Astrocyte of the cerebellum (primary cell): ENCODE data around the gene UMAD1.

Experiments
- DNase-seq: peaks from one replicate; pipeline ENCODE4 v3.0.0-alpha.2; 2011; ENCODE audit warnings: low read depth
- H3K4me3 ChIP-seq: 2 replicates; pipeline ENCODE4 v1.5.1; 2011; ENCODE audit warnings: mild to moderate bottlenecking, low read depth, low read length, moderate library complexity
- CTCF ChIP-seq: IDR thresholded peaks from 2 replicates; pipeline ENCODE4 v1.5.1; 2012; ENCODE audit warnings: low read length, low read depth, moderate library complexity, mild to moderate bottlenecking; ENCODE audit errors: missing control alignments
- in situ Hi-C: cut with HindIII; loops from 2 replicates; pipeline ENCODE4 v1.10.0; 2017; ENCODE audit warnings: low sequenced_read_pairs

The UMAD1 gene

DNA sequence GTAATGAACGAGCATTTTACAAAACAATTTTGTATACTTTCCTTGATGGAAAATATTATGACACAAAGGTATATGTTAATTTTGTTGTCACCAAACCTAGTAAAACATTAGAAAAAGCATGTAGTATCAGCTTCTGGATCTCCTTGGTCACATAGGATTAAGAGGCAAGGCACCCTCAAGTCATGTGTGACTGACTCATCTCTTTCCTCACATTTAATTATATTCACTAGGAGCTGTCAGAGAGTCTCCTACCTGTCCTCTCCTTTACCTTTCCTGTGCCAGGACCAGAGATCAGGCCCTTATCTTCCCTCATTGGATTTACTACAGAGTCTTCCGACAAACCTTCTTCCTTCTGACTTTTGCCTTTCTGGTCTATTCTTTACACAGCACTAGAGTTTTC is 189.1 kb downstream of the UMAD1 start:
- no peak for DNase-seq
- no peak overlapping the region for H3K4me3 ChIP-seq
- in situ Hi-C loops: no loop called here
- TF ChIP-seq CTCF: no peak

DNA sequence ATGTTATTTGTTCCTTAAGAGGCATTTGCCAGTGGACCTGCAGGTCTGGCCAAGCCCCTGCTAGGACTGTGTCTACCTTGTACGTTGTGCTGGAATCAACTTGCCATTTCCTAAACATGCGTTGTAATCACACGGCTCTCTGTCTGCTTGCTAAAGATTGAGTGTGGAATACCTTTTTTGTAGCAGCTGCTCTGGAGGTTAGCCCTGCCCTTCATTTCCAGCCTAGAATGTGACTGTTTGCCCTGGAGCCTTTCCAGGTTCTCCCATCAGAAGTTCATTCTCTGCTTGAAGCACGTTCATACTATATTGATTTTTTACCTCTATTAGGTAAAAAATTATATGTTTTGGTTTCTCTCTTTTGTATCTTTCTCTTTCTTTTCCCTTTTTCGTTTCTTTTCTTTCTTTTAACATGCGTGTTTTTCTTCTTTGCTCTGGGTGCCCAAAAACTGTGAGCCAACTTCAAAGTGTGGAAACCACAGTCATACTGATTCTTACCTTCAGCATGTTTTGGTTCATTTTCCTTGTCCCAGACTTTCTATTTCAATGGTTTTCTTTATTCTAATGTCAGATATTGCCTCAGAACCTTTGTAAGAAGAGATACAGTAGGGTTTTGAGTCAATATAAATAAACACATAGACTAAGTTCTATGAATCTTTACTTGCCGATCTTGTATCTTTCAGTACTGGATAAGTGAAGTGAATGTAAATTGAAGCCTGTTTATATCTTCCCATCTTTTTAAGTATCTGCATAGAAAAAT is 189.7 kb downstream of the UMAD1 start:
- no peak for DNase-seq
- H3K4me3 ChIP-seq: no peak overlapping the region
- TF ChIP-seq CTCF: no peak
- in situ Hi-C loops: no loop called here

DNA sequence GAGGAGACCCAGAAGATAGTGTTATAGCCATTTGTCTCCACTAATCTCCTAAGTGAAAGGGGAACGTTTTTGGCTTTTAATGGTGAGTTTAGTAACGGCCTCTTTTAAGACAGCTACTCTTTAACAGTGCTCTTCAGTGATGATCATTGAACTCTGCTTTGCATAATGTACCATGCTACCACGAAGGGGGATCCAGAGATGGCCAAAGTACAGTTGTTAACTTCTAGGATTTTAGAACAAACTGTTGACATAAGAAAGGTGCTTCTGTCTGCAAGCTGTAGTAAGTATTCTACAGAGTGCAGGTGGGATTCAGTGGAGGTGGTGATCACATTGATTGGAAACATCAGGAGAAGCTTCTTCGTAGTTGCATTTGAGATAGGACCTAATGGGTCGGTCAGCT is 192.0 kb downstream of the UMAD1 start:
- in situ Hi-C loops: no loop called here
- H3K4me3 ChIP-seq: no peak overlapping the region
- DNase-seq: no peak

GRCh38 chr7:7834761-7835160 is 194.2 kb downstream of the UMAD1 start:
- no peak for TF ChIP-seq CTCF
- no peak for DNase-seq
- in situ Hi-C loops: no loop called here
- no peak overlapping the region for H3K4me3 ChIP-seq

More for the DNA sequence above, 192.0 kb downstream of the UMAD1 start:
- no peak for TF ChIP-seq CTCF

GRCh38 chr7:7841027-7841426 is 200.5 kb downstream of the UMAD1 start:
- no peak overlapping the region for H3K4me3 ChIP-seq
- in situ Hi-C loops: no loop called here
- TF ChIP-seq CTCF: no peak

GRCh38 chr7:7843240-7843639 is 202.7 kb downstream of the UMAD1 start:
- DNase-seq: no peak
- in situ Hi-C loops: no loop called here
- no peak overlapping the region for H3K4me3 ChIP-seq
- no peak for TF ChIP-seq CTCF

More at GRCh38 chr7:7841027-7841426, 200.5 kb downstream of the UMAD1 start:
- no peak for DNase-seq

DNA sequence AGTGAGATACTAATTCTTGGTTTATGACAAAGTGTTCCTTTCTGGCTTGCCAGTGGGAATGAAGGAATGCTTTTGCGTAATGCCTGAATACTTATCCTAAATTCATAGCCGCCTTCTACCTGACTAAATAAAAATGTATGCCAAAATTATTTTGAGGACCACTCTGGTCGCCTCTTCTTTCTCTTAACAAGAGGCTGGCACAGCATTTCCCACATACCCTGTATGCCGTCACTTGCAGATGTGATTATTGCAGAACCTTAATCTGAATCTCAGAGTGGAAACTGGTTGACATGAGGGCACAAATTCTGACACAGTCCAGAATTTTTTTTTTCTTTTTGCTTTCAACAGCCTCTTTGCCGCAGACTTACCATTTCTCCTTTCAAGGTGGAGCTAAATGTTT is 203.4 kb downstream of the UMAD1 start:
- H3K4me3 ChIP-seq: no peak overlapping the region
- no peak for TF ChIP-seq CTCF
- no peak for DNase-seq
- in situ Hi-C loops: no loop called here
